CD14-positive monocyte (primary cell): ENCODE measurements around the gene UQCC2. TPM values are rescaled to one million over a fixed set of nuclear protein-coding genes. Genes with fewer than 3 reads are reported as not detected.
A peak's percentile ranks its signal among the peaks of the same experiment; 100 is the strongest.

ENCODE experiments used
- DNase-seq, 3 donors: peaks; one replicate each; pipeline ENCODE4 v3.0.0-alpha.2; 2011 to 2022
- H2AFZ ChIP-seq: 2 replicates; pipeline ENCODE4 v1.6.0; 2012; ENCODE audit warnings: mild to moderate bottlenecking, low read depth, low read length, inconsistent platforms; ENCODE audit not compliant: insufficient read depth, poor library complexity, severe bottlenecking
- H3K27ac ChIP-seq, 2 donors: 1 replicate in 1 of 2; 2 replicates in 1 of 2; pipeline ENCODE4 v1.5.1; 2012 to 2013; ENCODE audit warnings: low read length in 2 of 2, control low read depth in 1 of 2, inconsistent platforms in 1 of 2, low read depth in 1 of 2, mild to moderate bottlenecking in 1 of 2
- H3K27me3 ChIP-seq, 2 donors: one replicate each; pipeline versions ENCODE4 v1.6.0 to v1.6.1; 2011 to 2013; ENCODE audit warnings: low read length in 2 of 2; ENCODE audit not compliant: control insufficient read depth in 2 of 2, insufficient read depth in 2 of 2
- H3K36me3 ChIP-seq, 2 donors: replicated peaks in 1 of 2; 1 replicate in 1 of 2; 2 replicates in 1 of 2; pipeline versions ENCODE4 v1.5.1 to v1.6.1; 2012 to 2013; ENCODE audit warnings: low read length in 2 of 2, control low read depth in 1 of 2, inconsistent platforms in 1 of 2, mild to moderate bottlenecking in 1 of 2; ENCODE audit not compliant: insufficient read depth in 2 of 2, control insufficient read depth in 1 of 2
- H3K4me1 ChIP-seq, 2 donors: 1 replicate in 1 of 2; 2 replicates in 1 of 2; pipeline versions ENCODE4 v1.5.1 to v1.6.1; 2012 to 2013; ENCODE audit warnings: low read length in 2 of 2, control low read depth in 1 of 2, inconsistent platforms in 1 of 2, mild to moderate bottlenecking in 1 of 2, moderate library complexity in 1 of 2; ENCODE audit not compliant: insufficient read depth in 2 of 2, control insufficient read depth in 1 of 2
- H3K4me2 ChIP-seq: replicated peaks from 2 replicates; pipeline ENCODE3; 2012; ENCODE audit warnings: low read length, moderate library complexity, mild to moderate bottlenecking; ENCODE audit not compliant: poor library complexity, severe bottlenecking; ENCODE audit errors: extremely low read depth
- H3K4me3 ChIP-seq, 3 experiments: fragments of 200-600 bp in 1 of 3; sonication (generic) in 1 of 3; replicated peaks in 1 of 3; 1 replicate in 2 of 3; 2 replicates in 1 of 3; pipeline ENCODE4 v1.5.1; 2011 to 2013; ENCODE audit warnings: low read length in 3 of 3, mild to moderate bottlenecking in 3 of 3, control low read depth in 2 of 3, low read depth in 2 of 3, inconsistent platforms in 1 of 3, moderate library complexity in 1 of 3
- H3K79me2 ChIP-seq: 2 replicates; pipeline ENCODE4 v1.6.0; 2012; ENCODE audit warnings: mild to moderate bottlenecking, control low read depth, inconsistent platforms, low read length, moderate library complexity; ENCODE audit not compliant: insufficient read depth
- H3K9ac ChIP-seq: 2 replicates; pipeline ENCODE4 v1.6.0; 2017; ENCODE audit warnings: low read length, mild to moderate bottlenecking; ENCODE audit not compliant: insufficient read depth, poor library complexity, severe bottlenecking
- H3K9me3 ChIP-seq, 2 donors: replicated peaks in 1 of 2; 1 replicate in 1 of 2; 2 replicates in 1 of 2; pipeline versions ENCODE4 v1.5.1 to v1.6.1; 2012 to 2013; ENCODE audit warnings: low read length in 2 of 2, control low read depth in 1 of 2; ENCODE audit not compliant: control insufficient read depth in 1 of 2, insufficient read depth in 1 of 2
- H4K20me1 ChIP-seq: 2 replicates; pipeline ENCODE4 v1.6.0; 2012; ENCODE audit warnings: mild to moderate bottlenecking, low read length, control low read depth, moderate library complexity; ENCODE audit not compliant: insufficient read depth
- H3K27ac Mint-ChIP-seq, 7 donors: one replicate each; pipeline ENCODE4 v1.8.0; 2020; ENCODE audit warnings: mild to moderate bottlenecking in 7 of 7, mixed read lengths in 7 of 7, moderate library complexity in 6 of 7, inconsistent platforms in 2 of 7
- H3K27me3 Mint-ChIP-seq, 3 donors: one replicate each; pipeline ENCODE4 v1.8.0; 2021 to 2022; ENCODE audit warnings: low read depth in 3 of 3, mild to moderate bottlenecking in 3 of 3, mixed read lengths in 3 of 3, moderate library complexity in 3 of 3, inconsistent platforms in 1 of 3
- H3K36me3 Mint-ChIP-seq, 2 donors: one replicate each; pipeline ENCODE4 v1.8.0; 2020; ENCODE audit warnings: mixed read lengths in 2 of 2, inconsistent platforms in 1 of 2, mild to moderate bottlenecking in 1 of 2
- H3K4me1 Mint-ChIP-seq: one replicate; pipeline ENCODE4 v1.8.0; 2020; ENCODE audit warnings: mild to moderate bottlenecking, mixed read lengths
- H3K4me3 Mint-ChIP-seq, 2 donors: one replicate each; pipeline ENCODE4 v1.8.0; 2020; ENCODE audit warnings: mild to moderate bottlenecking in 2 of 2, mixed read lengths in 2 of 2, moderate library complexity in 1 of 2
- H3K9me3 Mint-ChIP-seq, 7 donors: one replicate each; pipeline ENCODE4 v1.8.0; 2020 to 2022; ENCODE audit warnings: mixed read lengths in 7 of 7, mild to moderate bottlenecking in 6 of 7, moderate library complexity in 6 of 7, inconsistent platforms in 2 of 7
- CTCF ChIP-seq: fragments of 200-600 bp; IDR thresholded peaks from one replicate; pipeline ENCODE4 v1.8.0; 2022; ENCODE audit warnings: antibody characterized with exemption, mild to moderate bottlenecking
- WGBS: methylation state at CpG from one replicate; pipeline ENCODE4 v1.1.5; 2013; ENCODE audit warnings: missing lambda C conversion rate; ENCODE audit not compliant: insufficient coverage; 5-methylcytosine and 5-hydroxymethylcytosine counted together
- intact Hi-C, 2 donors: fragments of 100-400 bp; cut with micrococcal nuclease; formaldehyde crosslinking; loops; one replicate each; pipeline versions ENCODE4 v1.15.0 to v1.15.1; 2023
- polyA plus RNA-seq, 3 donors: library from polyadenylated mRNA; depleted of rRNA in 1 of 3; unstranded in 2 of 3; stranded (reverse) in 1 of 3; fragments of 300-500 nt in 2 of 3; fragments of >200 nt in 1 of 3; fragmentation: Illumina TruSeq in 2 of 3; gene quantifications; 1 replicate in 2 of 3; 2 replicates in 1 of 3; pipeline ENCODE4 v1.2.3, GENCODE V29; 2012 to 2021

UQCC2 gene
- polyA plus RNA-seq, 3 donors: 10.3 to 39.3 (median 37.2) TPM

GRCh38 chr6:33699131-33699530, 12.4 kb downstream of the UQCC2 start:
- no peak overlapping the region for H2AFZ ChIP-seq
- no peaks in the 10 kb centered on the region for H4K20me1 ChIP-seq
- Mint-ChIP-seq H3K27me3 (peaks cover 0 to 4% (median 0%) of the 10 kb centered on the region in 3 donors), H3K27ac (no peak overlapping the region), H3K4me3 (no peak overlapping the region), H3K36me3 (peaks cover 49 to 55% of the 10 kb centered on the region in 2 donors), H3K9me3 (no peaks in the 10 kb centered on the region), H3K4me1 (peaks cover 6% of the 10 kb centered on the region)
- no peak overlapping the region for H3K9ac ChIP-seq
- intact Hi-C loops: no loop called here
- no peaks in the 10 kb centered on the region for H3K79me2 ChIP-seq
- 84% methylated on average over 6 of the region's 8 CpGs for WGBS
- no peak overlapping the region for H3K4me3 ChIP-seq
- no peak for DNase-seq
- no peaks in the 10 kb centered on the region for H3K4me1 ChIP-seq
- peaks cover 18 to 49% of the 10 kb centered on the region in 2 donors for H3K36me3 ChIP-seq
- no peaks in the 10 kb centered on the region for H3K27me3 ChIP-seq
- no peak overlapping the region for H3K27ac ChIP-seq
- no peaks in the 10 kb centered on the region for H3K9me3 ChIP-seq
- no peak for TF ChIP-seq CTCF
- H3K4me2 ChIP-seq: no peak overlapping the region

- DNase-seq: no peak
- H3K27ac ChIP-seq: no peak overlapping the region
- H3K27ac Mint-ChIP-seq: peak overlapping the region in 2 of 7 donors; percentile 35 to 45
- peaks cover 18 to 49% of the 10 kb centered on the region in 2 donors for H3K36me3 ChIP-seq
- H2AFZ ChIP-seq: no peak overlapping the region
- H3K79me2 ChIP-seq: no peaks in the 10 kb centered on the region
- no peaks in the 10 kb centered on the region for H3K27me3 ChIP-seq
- H3K27me3 Mint-ChIP-seq: peaks cover 0 to 4% (median 0%) of the 10 kb centered on the region in 3 donors
- TF ChIP-seq CTCF: no peak
- no peaks in the 10 kb centered on the region for H3K9me3 Mint-ChIP-seq
- H3K4me3 ChIP-seq: no peak overlapping the region
- intact Hi-C loops: no loop called here
- no peaks in the 10 kb centered on the region for H3K4me1 ChIP-seq
- peaks cover 6% of the 10 kb centered on the region for H3K4me1 Mint-ChIP-seq
- no peak overlapping the region for H3K9ac ChIP-seq
- H4K20me1 ChIP-seq: no peaks in the 10 kb centered on the region
- no peak overlapping the region for H3K4me3 Mint-ChIP-seq
- H3K9me3 ChIP-seq: no peaks in the 10 kb centered on the region
- H3K4me2 ChIP-seq: no peak overlapping the region
- H3K36me3 Mint-ChIP-seq: peaks cover 52 to 56% of the 10 kb centered on the region in 2 donors
- WGBS: 86% methylated on average over 8 of the region's 10 CpGs
Observed at GRCh38 chr6:33698494-33698893, 13.0 kb downstream of the UQCC2 start.
